ENCODE measurements around the gene WDFY3. TPM values are rescaled to one million over a fixed set of nuclear protein-coding genes. Genes with fewer than 3 reads are reported as not detected.

WDFY3 gene
- polyA plus RNA-seq, 1 donor (not counting 4 experiments of a cell fraction or from before 2014, with no cell fraction given) = 28.5 TPM

- H3K4me2 ChIP-seq (ENCODE audit: control insufficient read depth, extremely low read depth, insufficient read depth, low read depth, low read length) = no peak overlapping the region
- H3K36me3 ChIP-seq (ENCODE audit: control insufficient read depth in 2 of 2, extremely low read depth in 1 of 2, insufficient read depth in 2 of 2, low read length in 2 of 2) = no peaks in the 10 kb centered on the region
- no peaks in the 10 kb centered on the region for H3K27me3 ChIP-seq (ENCODE audit: control insufficient read depth, extremely low read depth, insufficient read depth, low read length)
- no peak for DNase-seq (ENCODE audit: low read depth, low spot score)
- H3K4me3 ChIP-seq (ENCODE audit: control insufficient read depth in 2 of 3, extremely low read depth in 1 of 3, insufficient read depth in 2 of 3, low read depth in 1 of 3, low read length in 3 of 3) = no peak overlapping the region
- TF ChIP-seq EZH2 (IDR thresholded peaks at IDR 0.05; ENCODE audit: low read length) (no peak), CTCF (optimal IDR thresholded peaks at IDR 0.05 in 1 of 3, IDR thresholded peaks at IDR 0.05 in 1 of 3, conservative IDR thresholded peaks at IDR 0.05 in 1 of 3; ENCODE audit: extremely low read depth in 1 of 3, insufficient read depth in 2 of 3, low read length in 3 of 3) (no peak)
- no peaks in the 10 kb centered on the region for H4K20me1 ChIP-seq (ENCODE audit: control insufficient read depth, extremely low read depth, insufficient read depth, low read length)
- no peaks in the 10 kb centered on the region for H3K9me1 ChIP-seq (ENCODE audit: control insufficient read depth, extremely low read depth, insufficient read depth, low read length)
- H3K9me3 ChIP-seq (ENCODE audit: control insufficient read depth, low read depth, low read length) = no peaks in the 10 kb centered on the region
- no peak overlapping the region for H3K9ac ChIP-seq (ENCODE audit: control insufficient read depth, extremely low read depth, insufficient read depth, low read length)
- no peak overlapping the region for H2AFZ ChIP-seq (ENCODE audit: control insufficient read depth, low read length)
- FAIRE-seq = no peak
- peaks cover 2% of the 10 kb centered on the region for H3K79me2 ChIP-seq (ENCODE audit: control insufficient read depth, insufficient read depth, low read length)
- H3K27ac ChIP-seq (ENCODE audit: control insufficient read depth, insufficient read depth, low read length) = no peak overlapping the region
- dilution Hi-C loops (cut with MboI; ENCODE audit: extremely low pct_ligation_motif_present, low sequenced_read_pairs) = no loop called here
- H3K4me1 ChIP-seq (ENCODE audit: control insufficient read depth, extremely low read depth, insufficient read depth, low read length) = peaks cover 16% of the 10 kb centered on the region
Observed at GRCh38 chr4:84866295-84866694, 100.2 kb downstream of the WDFY3 start.

- H3K36me3 ChIP-seq (ENCODE audit: control insufficient read depth in 2 of 2, extremely low read depth in 1 of 2, insufficient read depth in 2 of 2, low read length in 2 of 2) = no peaks in the 10 kb centered on the region
Observed at GRCh38 chr4:84865600-84865999, 100.9 kb downstream of the WDFY3 start.

More at GRCh38 chr4:84865600-84865999, 100.9 kb downstream of the WDFY3 start:
- TF ChIP-seq EZH2 (IDR thresholded peaks at IDR 0.05; ENCODE audit: low read length) (no peak), CTCF (optimal IDR thresholded peaks at IDR 0.05 in 1 of 3, IDR thresholded peaks at IDR 0.05 in 1 of 3, conservative IDR thresholded peaks at IDR 0.05 in 1 of 3; ENCODE audit: extremely low read depth in 1 of 3, insufficient read depth in 2 of 3, low read length in 3 of 3) (no peak)
- dilution Hi-C loops (cut with MboI; ENCODE audit: extremely low pct_ligation_motif_present, low sequenced_read_pairs) = no loop called here
- Histone ChIP-seq H3K27me3 (ENCODE audit: control insufficient read depth, extremely low read depth, insufficient read depth, low read length) (no peaks in the 10 kb centered on the region), H3K4me1 (ENCODE audit: control insufficient read depth, extremely low read depth, insufficient read depth, low read length) (peaks cover 9% of the 10 kb centered on the region), H3K9me1 (ENCODE audit: control insufficient read depth, extremely low read depth, insufficient read depth, low read length) (no peaks in the 10 kb centered on the region), H3K79me2 (ENCODE audit: control insufficient read depth, insufficient read depth, low read length) (peaks cover 2% of the 10 kb centered on the region), H4K20me1 (ENCODE audit: control insufficient read depth, extremely low read depth, insufficient read depth, low read length) (no peaks in the 10 kb centered on the region), H3K9me3 (ENCODE audit: control insufficient read depth, low read depth, low read length) (no peaks in the 10 kb centered on the region), H3K4me3 (ENCODE audit: control insufficient read depth in 2 of 3, extremely low read depth in 1 of 3, insufficient read depth in 2 of 3, low read depth in 1 of 3, low read length in 3 of 3) (no peak overlapping the region), H3K9ac (ENCODE audit: control insufficient read depth, extremely low read depth, insufficient read depth, low read length) (no peak overlapping the region), H2AFZ (ENCODE audit: control insufficient read depth, low read length) (no peak overlapping the region), H3K27ac (ENCODE audit: control insufficient read depth, insufficient read depth, low read length) (no peak overlapping the region), H3K4me2 (ENCODE audit: control insufficient read depth, extremely low read depth, insufficient read depth, low read depth, low read length) (no peak overlapping the region)
- FAIRE-seq (no peak), DNase-seq (ENCODE audit: low read depth, low spot score) (no peak)
